GM21447 (cell line): ENCODE results near the gene TEAD1.

Experiments
- ATAC-seq: cut with Tn5 transposase; IDR thresholded peaks from one replicate; pipeline ENCODE4 v1.9.1; 2021; ENCODE audit not compliant: unreplicated experiment

The TEAD1 gene

GRCh38 chr11:12829540-12830314 lies 155.5 kb downstream of the TEAD1 start:
- ATAC-seq: no peak

- no peak for ATAC-seq
Measured at GRCh38 chr11:12831471-12832202, 157.4 kb downstream of the TEAD1 start.

GRCh38 chr11:12832480-12833224 lies 158.4 kb downstream of the TEAD1 start:
- no peak for ATAC-seq

GRCh38 chr11:12834166-12834565 lies 159.9 kb downstream of the TEAD1 start:
- no peak for ATAC-seq

GRCh38 chr11:12834630-12835029 lies 160.4 kb downstream of the TEAD1 start:
- no peak for ATAC-seq

- ATAC-seq: no peak
Measured at GRCh38 chr11:12835286-12835685, 161.1 kb downstream of the TEAD1 start.

GRCh38 chr11:12838463-12839123 lies 164.4 kb downstream of the TEAD1 start:
- no peak for ATAC-seq

GRCh38 chr11:12840871-12841660 lies 166.8 kb downstream of the TEAD1 start:
- no peak for ATAC-seq

GRCh38 chr11:12841946-12842630 lies 167.9 kb downstream of the TEAD1 start:
- ATAC-seq: no peak

- no peak for ATAC-seq
Measured at GRCh38 chr11:12842933-12843636, 168.9 kb downstream of the TEAD1 start.

- no peak for ATAC-seq
Measured at GRCh38 chr11:12845163-12845562, 170.9 kb downstream of the TEAD1 start.

- ATAC-seq: no peak
Measured at GRCh38 chr11:12845739-12846358, 171.6 kb downstream of the TEAD1 start.

- no peak for ATAC-seq
Measured at GRCh38 chr11:12846786-12847615, 172.8 kb downstream of the TEAD1 start.

- ATAC-seq: no peak
Measured at GRCh38 chr11:12848413-12848812, 174.2 kb downstream of the TEAD1 start.

GRCh38 chr11:12853325-12853651 lies 179.1 kb downstream of the TEAD1 start:
- no peak for ATAC-seq

- no peak for ATAC-seq
Measured at GRCh38 chr11:12853652-12854296, 179.6 kb downstream of the TEAD1 start.

GRCh38 chr11:12854297-12854661 lies 180.1 kb downstream of the TEAD1 start:
- no peak for ATAC-seq

GRCh38 chr11:12854829-12855228 lies 180.6 kb downstream of the TEAD1 start:
- ATAC-seq: no peak
